NCI-H1930 (cell line): Measurements from ENCODE around the gene TNFRSF21.
"Not testable (repeated sequence)": the region's sequence is repeated elsewhere in the genome, so short reads cannot be mapped to it uniquely, and the experiment has no call there.

Experiments used
- DNase-seq, 2 experiments: peaks; one replicate each; lab custom pipeline; 2025; lab: John Stamatoyannopoulos, UW

The TNFRSF21 gene

DNA sequence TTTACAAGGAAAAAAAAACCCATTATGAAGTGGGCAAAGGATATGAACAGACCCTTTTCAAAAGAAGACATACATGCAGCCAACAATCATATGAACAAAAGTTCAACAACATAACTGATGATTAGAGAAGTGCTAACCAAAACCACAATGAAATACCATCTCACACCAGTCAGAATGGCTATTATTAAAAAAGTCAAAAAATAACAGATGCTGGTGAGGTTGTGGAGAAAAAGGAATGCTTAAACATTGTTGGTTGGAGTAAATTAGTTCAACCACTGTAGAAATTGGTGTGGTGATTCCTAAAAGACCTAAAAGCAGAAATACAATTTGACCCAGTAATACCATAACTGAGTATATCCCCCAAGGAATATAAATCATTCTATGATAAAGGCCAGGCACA, 86.5 kb downstream of the TNFRSF21 start:
- not testable (repeated sequence) for DNase-seq

DNA sequence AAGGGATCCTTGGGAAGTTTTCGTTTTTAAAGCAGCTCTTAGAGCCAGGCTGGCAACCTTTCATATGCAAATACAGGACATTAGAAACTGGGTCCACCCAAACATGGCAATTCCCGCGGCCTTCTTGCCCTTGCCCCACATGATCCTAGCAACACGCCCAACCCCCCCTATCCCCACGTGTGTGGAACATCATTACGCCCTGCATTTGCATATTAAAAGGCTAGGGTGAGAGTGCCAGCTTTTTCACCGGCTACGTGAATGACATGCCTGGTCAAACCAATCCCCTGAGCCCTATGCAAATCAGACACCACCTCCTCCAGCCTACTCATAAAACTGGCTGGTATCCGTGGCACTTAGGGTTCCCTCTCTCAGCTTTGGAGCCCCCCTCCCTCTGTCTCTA, 88.1 kb downstream of the TNFRSF21 start:
- no peak for DNase-seq

DNA sequence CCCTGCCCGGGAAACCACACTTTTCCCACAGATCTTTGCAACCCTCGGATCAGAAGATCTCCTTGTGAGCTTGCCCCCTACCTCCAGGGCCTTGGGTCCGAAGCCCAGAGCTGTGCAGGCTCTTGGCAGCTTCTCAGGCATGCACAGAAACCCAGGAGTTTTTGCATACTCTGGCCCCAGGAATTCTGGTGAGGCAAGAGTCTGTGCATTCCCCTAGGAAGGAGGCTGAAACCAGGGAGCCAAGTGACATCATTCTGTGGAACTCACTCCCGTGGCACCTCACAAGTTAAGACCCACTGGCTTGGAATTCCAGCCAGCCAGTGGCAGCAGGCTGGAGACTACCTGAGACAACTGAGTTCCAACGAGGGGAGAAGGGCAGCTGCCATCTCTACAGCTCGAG, 100.1 kb downstream of the TNFRSF21 start:
- DNase-seq, result no peak

DNA sequence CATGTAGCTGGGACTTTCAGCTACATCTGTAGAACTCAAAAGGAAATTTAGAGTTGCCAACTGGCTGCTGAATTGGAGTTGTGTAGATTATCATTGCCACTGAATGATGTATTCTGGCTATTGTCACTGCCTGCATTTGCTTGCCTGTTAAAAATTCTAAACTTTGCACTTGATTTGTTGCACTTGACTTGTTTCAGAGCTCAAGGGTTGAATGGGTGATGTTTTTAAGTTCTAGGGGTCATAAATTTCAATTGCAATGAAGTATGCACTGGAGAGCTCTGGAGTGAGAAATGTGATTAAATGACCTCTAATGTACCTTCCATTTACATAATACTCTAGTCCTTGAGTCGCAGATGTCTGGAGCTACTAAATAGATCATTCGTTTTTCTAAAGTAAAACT, 102.4 kb downstream of the TNFRSF21 start:
- no peak for DNase-seq

DNA sequence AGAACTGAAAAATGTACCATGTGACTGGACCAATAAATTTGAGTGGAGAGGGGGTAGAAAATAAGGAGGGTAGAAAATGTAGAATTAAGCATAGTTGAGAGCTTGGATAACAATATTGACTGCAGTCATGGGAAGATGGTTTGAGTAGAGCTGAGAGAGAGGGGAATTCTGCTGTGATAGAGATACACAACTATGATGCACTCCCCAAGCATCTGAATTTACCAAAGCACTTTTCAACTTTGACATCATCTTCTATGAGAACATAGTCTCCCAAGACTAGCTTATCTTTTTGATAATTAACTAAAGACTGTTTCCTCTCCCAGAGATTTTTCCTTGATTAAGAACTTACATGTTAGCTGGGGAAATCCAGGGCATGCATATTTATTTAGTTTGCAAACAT, 103.1 kb downstream of the TNFRSF21 start:
- DNase-seq, result no peak

DNA sequence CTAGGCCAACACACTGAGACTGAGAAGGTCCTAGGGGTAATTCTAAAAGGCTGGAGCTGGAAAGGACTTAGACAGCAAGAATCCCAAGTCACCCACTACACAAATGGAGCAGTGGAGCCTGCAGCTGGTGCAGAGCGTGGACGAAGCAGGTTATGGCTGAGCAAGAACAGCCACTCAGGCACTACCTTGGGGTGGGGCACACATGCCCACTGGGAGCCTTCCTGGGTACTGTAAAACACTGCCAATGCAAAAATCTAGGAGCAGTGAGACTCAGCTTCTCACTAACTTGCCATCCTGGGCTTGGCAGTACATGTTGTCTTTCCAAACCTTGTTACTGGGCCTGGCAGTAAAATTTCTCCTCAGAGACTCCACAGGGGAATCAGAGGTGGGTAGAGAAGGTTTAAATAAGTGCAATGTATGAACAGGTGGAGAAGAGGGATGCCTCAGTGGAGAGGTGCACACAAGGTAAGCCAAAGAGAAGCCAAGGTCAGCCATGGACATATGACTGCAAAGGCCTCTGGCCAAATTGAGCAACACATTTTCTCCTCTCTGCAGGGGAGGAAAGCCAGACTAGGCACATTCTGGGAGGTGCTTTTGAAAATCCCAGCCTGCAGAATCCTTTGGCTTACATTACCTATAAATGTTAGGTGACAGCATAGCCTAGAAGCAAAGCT, 105.6 kb downstream of the TNFRSF21 start:
- DNase-seq, result no peak

DNA sequence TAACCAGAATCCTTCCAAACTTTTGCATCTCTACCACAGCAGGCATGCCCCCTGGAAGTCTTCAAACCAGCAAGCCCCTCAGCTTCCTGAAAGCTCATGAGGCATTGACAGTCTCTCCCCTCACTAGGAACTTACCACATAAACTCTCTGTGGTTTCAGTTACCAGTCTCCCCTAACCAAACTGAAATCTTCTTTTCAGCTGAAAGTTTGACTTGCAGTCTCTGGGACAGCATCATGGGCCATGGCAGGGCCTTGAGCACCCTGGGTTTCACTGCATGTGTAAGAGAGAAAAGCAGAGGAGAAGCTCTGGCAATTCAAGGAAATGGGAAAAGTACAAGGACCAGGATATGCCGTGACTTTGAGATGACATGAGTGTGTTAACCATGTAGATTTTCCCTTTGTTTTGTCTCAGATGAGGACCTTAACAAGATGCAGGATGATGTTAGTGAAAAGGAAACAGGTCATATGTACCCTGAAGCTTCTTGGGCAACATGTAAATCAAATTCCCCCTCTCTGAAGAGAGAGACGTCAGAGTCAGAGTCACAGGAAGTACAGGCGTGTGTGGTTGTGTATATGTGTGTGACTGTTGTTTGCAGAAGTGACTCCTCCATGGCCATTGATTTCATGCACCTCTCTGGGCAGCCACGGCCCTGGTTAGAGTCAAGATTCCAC, 106.3 kb downstream of the TNFRSF21 start:
- no peak for DNase-seq

DNA sequence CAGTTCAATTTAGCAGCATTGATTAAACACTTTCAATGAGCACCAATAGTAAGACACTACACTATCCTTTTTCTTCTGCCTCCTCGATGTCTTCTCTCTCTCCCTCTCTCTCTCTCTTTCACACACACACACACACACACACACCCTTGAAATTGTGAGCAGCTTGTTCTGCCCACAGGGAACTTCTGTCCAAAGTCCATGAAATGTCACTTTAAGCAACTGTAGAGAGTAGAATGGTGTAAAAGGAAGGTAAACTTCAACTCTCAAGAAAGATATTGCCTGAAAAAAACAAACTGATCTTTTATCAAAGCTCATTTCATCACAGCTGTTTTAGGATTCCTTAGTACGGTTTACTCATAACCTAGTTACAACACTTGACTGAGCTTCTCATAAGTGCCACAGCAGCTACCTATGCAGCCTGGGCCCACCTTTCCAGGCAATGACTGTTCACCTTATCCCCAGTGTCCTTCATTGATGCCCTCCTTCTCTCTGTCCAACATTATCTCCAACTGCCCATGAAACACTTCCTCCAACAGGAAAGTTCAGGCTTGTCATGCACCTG, 107.0 kb downstream of the TNFRSF21 start:
- no peak for DNase-seq

DNA sequence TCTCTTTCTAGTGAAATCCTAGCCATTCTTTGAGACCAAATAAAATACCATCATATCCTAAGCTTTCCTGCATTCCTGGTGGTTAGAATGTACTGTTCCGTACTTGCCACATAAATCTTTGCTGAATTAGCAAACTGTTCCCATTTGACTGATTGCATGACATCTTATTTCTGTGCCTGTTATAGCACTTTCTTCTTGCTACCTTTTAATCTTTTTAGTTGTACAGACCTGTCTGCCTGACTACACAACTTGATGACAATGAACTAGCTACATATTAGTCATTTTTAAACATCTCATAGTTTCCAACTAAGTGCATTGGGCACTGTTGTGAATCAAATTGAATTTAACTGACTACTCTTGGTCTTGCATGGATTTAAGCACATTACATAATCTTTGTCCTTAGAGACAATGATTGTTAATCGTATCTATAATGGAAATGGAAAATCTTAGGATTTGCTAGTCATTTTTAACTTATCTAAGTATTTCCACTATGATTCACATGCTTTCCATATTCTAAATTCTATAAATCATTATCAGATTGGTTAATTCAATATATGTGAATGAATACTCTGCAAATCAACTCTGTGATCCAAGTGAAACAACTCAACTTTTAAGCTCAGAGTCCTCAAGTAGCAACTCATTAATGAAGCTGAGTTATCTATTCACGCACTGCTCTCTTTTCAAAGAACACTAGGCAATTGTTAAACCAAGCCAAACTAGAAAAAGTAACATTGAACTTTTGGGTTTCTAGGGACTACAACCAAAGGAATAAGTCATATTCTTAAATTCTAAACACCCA, 109.0 kb downstream of the TNFRSF21 start:
- DNase-seq, result no peak

DNA sequence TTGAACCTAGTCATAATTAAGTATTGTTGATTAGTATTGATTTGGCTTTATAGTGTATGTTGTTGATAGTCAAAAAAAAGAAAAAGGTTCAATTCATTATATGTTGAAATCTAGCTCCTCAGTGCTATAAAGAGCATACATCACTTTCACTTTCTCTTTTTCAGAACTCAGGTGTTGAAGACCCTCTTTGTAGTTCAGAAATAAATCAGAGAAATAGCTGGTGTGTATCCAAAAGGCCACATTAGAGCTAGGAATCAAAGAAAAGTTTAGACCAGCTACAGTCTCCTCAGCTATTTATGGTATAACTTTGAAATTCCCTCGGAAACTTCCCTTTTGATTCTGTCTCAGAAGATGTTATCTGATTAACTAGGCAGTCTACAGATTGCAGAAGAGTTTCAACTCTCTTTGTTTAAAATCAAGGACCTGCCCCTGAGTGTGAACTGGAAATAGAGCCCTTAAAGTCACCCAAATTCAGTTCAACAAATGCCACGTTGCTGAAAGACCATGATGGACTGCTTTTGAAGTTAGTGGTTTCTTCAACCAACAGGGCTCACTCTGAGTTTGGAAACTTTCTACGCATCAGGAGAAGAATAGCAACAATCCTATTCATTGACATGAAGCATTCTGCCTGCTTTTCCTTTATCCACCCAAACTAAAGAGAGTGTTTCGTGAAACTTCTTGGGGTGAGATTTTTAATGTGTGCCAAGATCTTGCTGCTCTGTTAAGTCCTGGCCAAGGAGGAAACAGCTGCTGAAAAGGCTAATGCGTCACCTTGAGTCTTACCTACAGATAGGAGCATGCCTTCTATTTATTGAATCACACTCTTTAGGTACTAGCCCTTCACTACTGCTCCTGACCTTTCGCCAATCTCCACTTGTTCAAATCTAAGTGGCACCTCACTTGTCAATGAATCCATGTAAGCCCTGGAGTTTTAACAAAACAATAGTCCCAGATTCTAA, 111.7 kb downstream of the TNFRSF21 start:
- no peak for DNase-seq

DNA sequence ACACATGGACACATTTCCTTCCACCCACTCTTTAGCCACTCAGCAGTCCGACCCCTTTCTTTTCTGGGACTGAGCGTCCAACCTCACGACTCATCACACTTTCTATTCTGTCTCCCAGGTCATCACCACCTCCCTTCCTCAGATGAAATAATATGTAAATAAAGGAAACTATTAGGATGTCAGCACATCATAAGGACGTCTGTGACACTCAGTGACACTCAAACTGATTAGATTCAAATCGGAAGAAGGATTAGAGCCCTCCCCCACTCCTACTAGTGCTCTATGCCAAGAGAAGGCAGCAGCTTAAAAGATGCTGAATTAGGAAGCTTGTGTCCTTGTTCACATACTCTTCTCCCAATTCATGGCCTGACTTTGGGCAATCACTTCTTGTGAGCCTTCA, 113.6 kb downstream of the TNFRSF21 start:
- no peak for DNase-seq

DNA sequence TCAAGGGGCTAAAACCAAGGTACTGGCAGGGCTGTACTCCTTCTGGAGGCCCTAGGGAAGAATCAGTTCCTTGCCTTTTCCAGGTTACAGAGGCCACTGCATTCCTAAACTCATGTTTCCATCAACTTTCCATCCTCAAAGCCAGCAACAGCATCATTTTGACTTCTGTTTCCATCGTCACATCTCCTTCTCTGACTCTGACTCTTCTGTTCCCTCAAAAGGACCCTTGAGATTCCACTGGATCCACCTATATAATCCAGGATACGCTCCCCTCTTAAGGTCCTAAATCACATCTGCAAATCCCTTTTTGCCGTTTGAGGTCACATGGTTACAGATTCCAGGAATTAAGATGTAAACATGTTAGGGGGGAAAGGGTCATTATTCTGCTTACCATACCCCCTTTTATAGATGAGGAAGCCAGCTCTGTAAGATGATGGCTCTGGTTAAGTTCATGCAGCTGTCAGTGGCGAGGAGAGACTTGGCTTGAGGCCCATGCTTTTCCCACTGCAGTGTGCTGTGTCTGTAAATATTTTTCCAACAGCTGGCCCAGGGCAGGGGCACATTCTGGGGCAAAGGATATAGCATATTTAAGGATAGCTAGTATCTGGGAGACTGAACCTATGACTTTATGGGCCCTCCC, 114.6 kb downstream of the TNFRSF21 start:
- DNase-seq, result no peak

DNA sequence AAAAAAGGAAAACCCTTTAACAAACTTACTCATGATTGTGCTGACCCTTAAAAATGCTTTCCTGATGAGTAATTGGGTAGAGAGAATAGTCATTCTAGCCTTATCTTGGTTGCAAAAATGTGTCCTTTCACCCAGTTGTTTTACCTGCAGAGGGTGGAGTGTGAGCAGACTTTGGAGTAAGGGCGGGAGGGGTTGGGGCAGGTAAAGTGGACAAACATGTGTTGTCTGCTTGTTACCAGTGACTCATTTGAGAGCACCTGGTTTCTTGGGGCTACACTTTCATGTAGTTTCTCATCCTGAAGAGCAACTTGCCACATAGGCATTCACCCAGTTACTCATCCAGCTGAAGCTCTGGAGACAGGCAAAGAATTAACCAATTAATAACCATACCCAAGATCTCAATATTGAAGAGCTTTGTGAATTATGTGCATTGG, 121.1 kb downstream of the TNFRSF21 start:
- DNase-seq, result no peak

DNA sequence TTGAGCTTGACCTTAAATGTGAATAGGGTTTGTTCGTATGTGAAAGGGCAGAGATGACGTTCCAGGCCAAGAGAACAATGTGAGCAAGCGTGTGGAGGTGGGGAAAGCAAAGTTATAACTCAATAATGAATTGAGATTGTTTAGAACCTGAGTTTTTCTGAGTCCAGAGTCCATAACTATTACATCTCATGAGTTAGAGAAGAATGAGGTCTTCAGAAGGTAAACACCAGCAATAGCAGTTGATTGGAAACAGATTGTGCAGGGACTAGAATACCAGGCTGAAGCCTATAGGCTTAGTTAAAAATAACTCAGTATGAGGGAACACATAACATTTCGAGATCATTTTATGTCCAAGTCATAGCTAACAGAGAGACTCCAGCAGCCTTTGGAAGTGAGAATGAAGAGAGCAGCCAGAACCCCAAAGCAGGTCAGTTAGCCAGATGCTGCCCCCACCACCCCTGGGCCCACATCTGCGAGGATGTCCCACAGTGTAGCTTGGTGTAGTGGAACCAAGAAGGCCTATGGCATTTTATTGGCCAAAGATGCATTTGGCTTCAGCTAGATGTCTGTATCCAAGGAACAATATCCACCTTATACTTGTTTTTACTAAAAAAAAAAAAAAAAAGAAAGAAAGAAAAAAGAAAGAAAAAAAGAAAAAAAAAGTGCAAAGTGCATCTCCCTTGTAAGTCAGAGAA, 121.7 kb downstream of the TNFRSF21 start:
- DNase-seq, result no peak

DNA sequence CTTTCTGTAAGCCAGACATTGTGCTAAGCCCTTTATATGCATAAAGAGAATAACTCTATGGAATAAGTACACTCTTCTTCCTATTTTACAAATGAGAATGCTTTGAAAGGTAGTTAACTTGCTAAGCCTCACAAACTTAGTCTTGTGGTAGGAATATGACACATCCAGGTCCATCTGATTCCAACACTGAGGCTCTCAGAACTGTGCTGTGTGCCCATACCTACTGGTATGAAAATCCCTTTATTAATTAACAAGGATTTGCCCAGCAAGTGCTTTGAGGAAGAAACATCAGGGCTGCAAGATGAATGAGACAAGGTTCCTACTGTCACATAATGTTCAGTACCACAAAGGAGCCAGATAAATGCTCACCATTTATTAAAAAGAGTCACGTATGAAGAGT, 122.6 kb downstream of the TNFRSF21 start:
- no peak for DNase-seq

DNA sequence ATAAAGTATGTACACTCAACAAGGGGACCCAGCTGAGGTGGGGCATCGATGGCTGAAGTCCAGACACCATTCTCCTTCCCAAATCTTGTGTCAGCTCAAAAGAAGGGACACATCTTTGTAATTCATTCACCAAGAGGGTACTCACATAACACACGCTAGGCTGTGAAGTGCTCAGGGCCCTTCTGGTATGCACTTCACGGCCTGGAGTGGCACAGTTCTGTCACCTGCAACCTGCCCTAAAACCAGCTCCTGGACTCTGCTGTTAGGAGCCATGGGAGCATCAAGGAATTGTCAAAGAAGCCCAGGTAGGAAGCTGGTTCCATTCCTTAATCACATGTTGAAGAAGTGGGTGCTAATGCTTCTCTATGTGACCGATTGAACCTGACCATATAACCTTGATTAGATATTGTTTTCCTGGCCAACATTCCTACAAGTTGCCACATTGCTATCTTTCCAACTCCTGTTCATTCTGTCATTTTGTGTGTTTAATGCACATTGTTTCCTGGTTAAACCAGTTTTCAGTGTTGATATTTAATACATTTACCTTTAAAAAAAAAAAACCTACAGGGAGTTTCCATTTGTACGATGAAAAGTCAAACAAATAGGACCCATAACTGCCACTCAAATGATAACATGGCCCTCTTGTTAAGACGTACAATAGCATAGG, 127.3 kb downstream of the TNFRSF21 start:
- DNase-seq, result no peak

DNA sequence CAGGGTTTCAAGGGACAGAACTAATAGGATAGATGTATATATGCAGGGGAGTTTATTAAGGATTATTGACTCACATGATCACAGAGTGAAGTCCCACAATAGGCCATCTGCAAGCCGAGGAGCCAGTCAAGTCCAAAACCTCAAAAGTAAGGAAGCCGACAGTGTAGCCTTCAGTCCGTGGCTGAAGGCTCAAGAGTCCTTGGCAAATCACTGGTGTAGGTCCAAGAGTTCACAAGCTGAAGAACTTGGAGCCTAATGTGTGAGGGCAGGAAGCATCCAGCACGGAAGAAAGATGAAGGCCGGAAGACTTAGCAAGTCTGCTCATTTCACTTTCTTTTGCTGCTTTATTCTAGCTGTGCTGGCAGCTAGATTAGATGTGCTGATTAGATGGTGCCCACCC, 128.0 kb downstream of the TNFRSF21 start:
- no peak for DNase-seq
